K562 (cell line): ENCODE data around the gene MYL4. TPM values are rescaled to one million over a fixed set of nuclear protein-coding genes. Genes with fewer than 3 reads are reported as not detected.
A peak's percentile ranks its signal among the peaks of the same experiment; 100 is the strongest.

ENCODE experiments used
- CEBPB ChIP-seq: fragments of 450-650 bp; IDR thresholded peaks from 2 replicates; pipeline ENCODE4 v1.6.1; 2016; ENCODE audit warnings: missing genetic modification characterization, missing compliant biosample characterization
- CREB1 ChIP-seq, 2 experiments: sonication (generic) in 1 of 2; formaldehyde crosslinking in 1 of 2; IDR thresholded peaks; 2 replicates each; pipeline versions ENCODE4 v1.6.1 to v1.8.0; 2012 to 2022; ENCODE audit warnings: inconsistent platforms in 1 of 2, mild to moderate bottlenecking in 1 of 2, missing genetic modification reagents in 1 of 2, moderate library complexity in 1 of 2
- CSDE1 ChIP-seq, 2 experiments: fragments of 450-650 bp; IDR thresholded peaks; 2 replicates each; pipeline ENCODE4 v1.6.1; 2016; ENCODE audit warnings: mild to moderate bottlenecking in 1 of 2
- E2F5 ChIP-seq: sonication (generic); formaldehyde crosslinking; IDR thresholded peaks from 2 replicates; pipeline ENCODE4 v1.8.0; 2022; ENCODE audit warnings: mild to moderate bottlenecking, missing genetic modification reagents
- ETV1 ChIP-seq: fragments of 450-650 bp; conservative IDR thresholded peaks from 2 replicates; pipeline ENCODE4 v1.6.1; 2016; ENCODE audit warnings: missing genetic modification characterization, control low read depth, low read depth, missing compliant biosample characterization
- HDGF ChIP-seq: fragments of 450-650 bp; IDR thresholded peaks from 2 replicates; pipeline ENCODE4 v1.6.1; 2016
- JUNB ChIP-seq: fragments of 450-650 bp; formaldehyde crosslinking; conservative IDR thresholded peaks from 2 replicates; pipeline ENCODE4 v1.4.0; 2020; ENCODE audit warnings: mild to moderate bottlenecking
- MBD1 ChIP-seq: fragments of 250-450 bp; sonication (Bioruptor Pico); IDR thresholded peaks from 2 replicates; pipeline ENCODE4 v1.8.0; 2022; ENCODE audit warnings: inconsistent platforms
- MEF2A ChIP-seq: IDR thresholded peaks from 2 replicates; pipeline ENCODE4 v1.6.1; 2011; ENCODE audit warnings: low read depth, mild to moderate bottlenecking, low read length, moderate library complexity; ENCODE audit not compliant: control insufficient read depth
- MTA1 ChIP-seq: fragments of 450-650 bp; IDR thresholded peaks from 2 replicates; pipeline ENCODE4 v1.6.1; 2017; ENCODE audit warnings: borderline replicate concordance
- NFIX ChIP-seq: fragments of 250-450 bp; sonication (Bioruptor Pico); IDR thresholded peaks from 2 replicates; pipeline ENCODE4 v1.4.0; 2020; ENCODE audit warnings: low read depth, mild to moderate bottlenecking, moderate library complexity
- NFRKB ChIP-seq: fragments of 450-650 bp; IDR thresholded peaks from 2 replicates; pipeline ENCODE4 v1.6.1; 2016; ENCODE audit warnings: low read depth
- POU5F1 ChIP-seq: fragments of 150-350 bp; IDR thresholded peaks from 2 replicates; pipeline ENCODE4 v1.6.1; 2014; ENCODE audit warnings: borderline replicate concordance, low read length, low read depth, mild to moderate bottlenecking; ENCODE audit not compliant: partially characterized antibody
- PPARD ChIP-seq: fragments of 250-450 bp; sonication (Bioruptor Pico); IDR thresholded peaks from 2 replicates; pipeline ENCODE4 v1.8.0; 2022; ENCODE audit warnings: inconsistent platforms, mild to moderate bottlenecking, moderate library complexity
- PRMT5 ChIP-seq: sonication (generic); formaldehyde crosslinking; IDR thresholded peaks from 2 replicates; pipeline ENCODE4 v1.5.0; 2020; ENCODE audit warnings: missing genetic modification reagents
- RFX1 ChIP-seq: fragments of 450-650 bp; IDR thresholded peaks from 2 replicates; pipeline ENCODE4 v1.6.1; 2016; ENCODE audit warnings: mild to moderate bottlenecking, moderate library complexity
- RNF2 ChIP-seq: sonication (generic); IDR thresholded peaks from 2 replicates; pipeline ENCODE4 v1.6.1; 2016
- ZMIZ1 ChIP-seq, 2 experiments: fragments of 150-350 bp in 1 of 2; IDR thresholded peaks; 2 replicates each; pipeline ENCODE4 v1.6.1; 2012 to 2016; ENCODE audit warnings: low read depth in 2 of 2, low read length in 2 of 2, mild to moderate bottlenecking in 1 of 2, moderate library complexity in 1 of 2
- ZNF41 ChIP-seq: fragments of 250-450 bp; sonication (Bioruptor Pico); conservative IDR thresholded peaks from 2 replicates; pipeline ENCODE4 v1.4.0; 2020; ENCODE audit warnings: mild to moderate bottlenecking
- ZNF639 ChIP-seq, 2 experiments: fragments of 200-800 bp in 1 of 2; sonication (Bioruptor generic) in 1 of 2; sonication (generic) in 1 of 2; formaldehyde crosslinking in 1 of 2; IDR thresholded peaks in 1 of 2; conservative IDR thresholded peaks in 1 of 2; 2 replicates each; pipeline versions ENCODE4 v1.5.0 to v1.6.1; 2016 to 2020; ENCODE audit warnings: missing compliant biosample characterization in 1 of 2, missing genetic modification characterization in 1 of 2, missing genetic modification reagents in 1 of 2
- polyA plus RNA-seq, 8 experiments: library from polyadenylated mRNA; depleted of rRNA in 4 of 8; stranded (reverse) in 5 of 8; unstranded in 3 of 8; fragments of >200 nt; fragmentation: Nextera tagmentation in 2 of 8; fragmentation: Illumina TruSeq in 1 of 8; extraction: Ambion mirVana in 2 of 8; extraction: Trizol in 1 of 8; gene quantifications; 2 replicates each; pipeline versions ENCODE4 v1.2.1 to v1.2.3, GENCODE V29; 2011 to 2014; ENCODE audit warnings: inconsistent platforms in 1 of 8, missing spikeins in 1 of 8
- total RNA-seq, 7 experiments: library from RNA; depleted of rRNA in 6 of 7; stranded (reverse); fragments of >200 nt in 6 of 7; fragmentation: Illumina TruSeq in 2 of 7; extraction: Trizol in 2 of 7; gene quantifications; 2 replicates each; pipeline versions ENCODE4 v1.2.1 to v1.2.3, GENCODE V29; 2011 to 2021; ENCODE audit warnings: low replicate concordance in 1 of 7
- TF ChIP-seq, protein P1 (sequence below): fragments of 250-450 bp; sonication (Bioruptor Pico); IDR thresholded peaks from 2 replicates; pipeline ENCODE4 v1.4.0; 2020; ENCODE audit warnings: mild to moderate bottlenecking

MYL4 gene
- total and polyA plus RNA-seq, 9 of the 15 experiments (the other 6 are each of a cell fraction or from before 2014, with no cell fraction given): 117 to 423 (median 221) TPM

- TF ChIP-seq NFRKB (no peak), JUNB (no peak), CSDE1 (IDR thresholded peaks at IDR 0.05) (no peak), ETV1 (tag) (no peak), ZNF639 (CRISPR knock-in tag; conservative IDR thresholded peaks at IDR 0.05 in 1 of 2, IDR thresholded peaks at IDR 0.05 in 1 of 2) (no peak), PPARD (CRISPR knock-in tag) (no peak), MEF2A (no peak), RNF2 (no peak), POU5F1 (no peak), MTA1 (no peak), CREB1 (IDR thresholded peaks at IDR 0.05) (no peak), CREB1 (CRISPR knock-in tag; IDR thresholded peaks at IDR 0.05) (no peak), MBD1 (CRISPR knock-in tag) (no peak), PRMT5 (CRISPR knock-in tag) (no peak), NFIX (0 out of 2 replicates have a peak, but pooled peaks have one; percentile 1), ZNF41 (CRISPR knock-in tag) (no peak), E2F5 (no peak), RFX1 (no peak), CEBPB (tag) (no peak), ZMIZ1 (IDR thresholded peaks at IDR 0.05; ENCODE audit: low read depth in 2 of 2, low read length in 2 of 2) (no peak), HDGF (0 out of 2 replicates have a peak, but pooled peaks have one; percentile 28)
- TF ChIP-seq, protein P1, sequence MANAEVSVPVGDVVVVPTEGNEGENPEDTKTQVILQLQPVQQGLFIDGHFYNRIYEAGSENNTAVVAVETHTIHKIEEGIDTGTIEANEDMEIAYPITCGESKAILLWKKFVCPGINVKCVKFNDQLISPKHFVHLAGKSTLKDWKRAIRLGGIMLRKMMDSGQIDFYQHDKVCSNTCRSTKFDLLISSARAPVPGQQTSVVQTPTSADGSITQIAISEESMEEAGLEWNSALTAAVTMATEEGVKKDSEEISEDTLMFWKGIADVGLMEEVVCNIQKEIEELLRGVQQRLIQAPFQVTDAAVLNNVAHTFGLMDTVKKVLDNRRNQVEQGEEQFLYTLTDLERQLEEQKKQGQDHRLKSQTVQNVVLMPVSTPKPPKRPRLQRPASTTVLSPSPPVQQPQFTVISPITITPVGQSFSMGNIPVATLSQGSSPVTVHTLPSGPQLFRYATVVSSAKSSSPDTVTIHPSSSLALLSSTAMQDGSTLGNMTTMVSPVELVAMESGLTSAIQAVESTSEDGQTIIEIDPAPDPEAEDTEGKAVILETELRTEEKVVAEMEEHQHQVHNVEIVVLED: no peak
Observed at GRCh38 chr17:47210105-47210504, 957 bp downstream of the MYL4 start (continued).
